IMR-90 (cell line): ENCODE results near the gene AGAP1. TPM values are rescaled to one million over a fixed set of nuclear protein-coding genes. Genes with fewer than 3 reads are reported as not detected.

Source experiments
- ATAC-seq: fragments of 200-7000 bp; cut with Tn5 transposase; 2 replicates; pipeline ENCODE4 v1.9.1; 2020; ENCODE audit warnings: low read depth, mild to moderate bottlenecking, moderate library complexity
- BruUV-seq: library from RNA; stranded (reverse); fragments of 400-500 nt; replicated peaks from 2 replicates; lab custom pipeline; 2021; lab: Mats Ljungman, UMichigan
- CTCF ChIA-PET: fragments of 300-600 bp; formaldehyde crosslinking; extraction: SDS; loops from one replicate; lab custom pipeline; 2021; ENCODE audit warnings: antibody characterized with exemption; lab: Yijun Ruan, JAX
- POLR2A ChIA-PET: fragments of 300-600 bp; sonication (Branson Sonifier 250); formaldehyde crosslinking; loops from one replicate; lab custom pipeline; 2022; ENCODE audit warnings: antibody characterized with exemption; ENCODE audit not compliant: unreplicated experiment; lab: Charles Lee
- DNase-seq: peaks from one replicate; pipeline ENCODE4 v3.0.0; 2013
- H2AFZ ChIP-seq: replicated peaks from 2 replicates; pipeline ENCODE3; 2013; ENCODE audit warnings: low read length, mild to moderate bottlenecking; ENCODE audit not compliant: poor library complexity
- H2AK5ac ChIP-seq: 2 replicates; pipeline ENCODE4 v1.6.1; 2013; ENCODE audit warnings: low read depth, low read length, inconsistent platforms
- H2AK9ac ChIP-seq: replicated peaks from 2 replicates; pipeline ENCODE3; 2013; ENCODE audit warnings: mild to moderate bottlenecking, low read depth, low read length, moderate library complexity; ENCODE audit not compliant: poor library complexity
- H2BK120ac ChIP-seq: 2 replicates; pipeline ENCODE4 v1.6.1; 2013; ENCODE audit warnings: low read depth, low read length, inconsistent platforms
- H2BK15ac ChIP-seq: 3 replicates; pipeline ENCODE4 v1.6.1; 2013; ENCODE audit warnings: low read depth, low read length, inconsistent platforms
- H2BK20ac ChIP-seq: 2 replicates; pipeline ENCODE4 v1.6.1; 2013; ENCODE audit warnings: low read depth, mild to moderate bottlenecking, inconsistent platforms, low read length, moderate library complexity
- H2BK5ac ChIP-seq: 2 replicates; pipeline ENCODE4 v1.6.1; 2013; ENCODE audit warnings: mild to moderate bottlenecking, low read depth, low read length, inconsistent platforms; ENCODE audit not compliant: poor library complexity, severe bottlenecking
- H3K14ac ChIP-seq: replicated peaks from 2 replicates; pipeline ENCODE4 v1.6.1; 2013; ENCODE audit warnings: low read depth, low read length, inconsistent platforms
- H3K18ac ChIP-seq: 2 replicates; pipeline ENCODE4 v1.6.1; 2013; ENCODE audit warnings: low read depth, low read length, control low read depth
- H3K23ac ChIP-seq: 2 replicates; pipeline ENCODE4 v1.6.1; 2013; ENCODE audit warnings: low read depth, low read length, inconsistent platforms
- H3K27ac ChIP-seq: 2 replicates; pipeline ENCODE4 v1.5.1; 2013; ENCODE audit warnings: mild to moderate bottlenecking, control low read depth, low read length; ENCODE audit not compliant: insufficient read depth
- H3K27me3 ChIP-seq: 2 replicates; pipeline ENCODE4 v1.6.1; 2013; ENCODE audit warnings: low read length; ENCODE audit not compliant: control insufficient read depth, insufficient read depth
- H3K36me3 ChIP-seq: 2 replicates; pipeline ENCODE4 v1.6.1; 2013; ENCODE audit warnings: low read length, mixed read lengths; ENCODE audit not compliant: control insufficient read depth, insufficient read depth
- H3K4ac ChIP-seq: 2 replicates; pipeline ENCODE4 v1.6.1; 2013; ENCODE audit warnings: low read depth, low read length, inconsistent platforms
- H3K4me1 ChIP-seq: 2 replicates; pipeline ENCODE4 v1.6.1; 2013; ENCODE audit warnings: low read length, mixed read lengths; ENCODE audit not compliant: control insufficient read depth, insufficient read depth
- H3K4me2 ChIP-seq: 2 replicates; pipeline ENCODE4 v1.6.1; 2013; ENCODE audit warnings: low read depth, mild to moderate bottlenecking, control low read depth, low read length, moderate library complexity
- H3K4me3 ChIP-seq: 2 replicates; pipeline ENCODE4 v1.5.1; 2013; ENCODE audit warnings: low read depth, mild to moderate bottlenecking, control low read depth, low read length, moderate library complexity; ENCODE audit not compliant: insufficient read depth
- H3K56ac ChIP-seq: 2 replicates; pipeline ENCODE4 v1.6.1; 2013; ENCODE audit warnings: low read length, inconsistent platforms; ENCODE audit not compliant: insufficient read depth; ENCODE audit errors: extremely low read depth
- H3K79me1 ChIP-seq, 2 experiments: 2 replicates each; pipeline ENCODE4 v1.6.1; 2013; ENCODE audit warnings: low read length in 2 of 2, inconsistent platforms in 1 of 2, low read depth in 1 of 2
- H3K9ac ChIP-seq: 2 replicates; pipeline ENCODE4 v1.6.1; 2013; ENCODE audit warnings: low read depth, low read length, control low read depth
- H3K9me1 ChIP-seq: 2 replicates; pipeline ENCODE4 v1.6.1; 2013; ENCODE audit warnings: low read length, inconsistent platforms; ENCODE audit not compliant: insufficient read depth
- H3K9me3 ChIP-seq: 2 replicates; pipeline ENCODE4 v1.6.1; 2013; ENCODE audit warnings: low read length; ENCODE audit not compliant: control insufficient read depth, insufficient read depth
- H4K20me1 ChIP-seq: 2 replicates; pipeline ENCODE4 v1.6.1; 2013; ENCODE audit warnings: low read length, inconsistent platforms; ENCODE audit not compliant: insufficient read depth
- H4K5ac ChIP-seq: 2 replicates; pipeline ENCODE4 v1.6.1; 2013; ENCODE audit warnings: mild to moderate bottlenecking, low read depth, low read length, control low read depth
- H4K8ac ChIP-seq, 2 experiments: 2 replicates each; pipeline ENCODE4 v1.6.1; 2013; ENCODE audit warnings: low read depth in 2 of 2, low read length in 2 of 2, control low read depth in 1 of 2, inconsistent platforms in 1 of 2
- H4K91ac ChIP-seq: 2 replicates; pipeline ENCODE4 v1.6.1; 2013; ENCODE audit warnings: low read depth, low read length, inconsistent platforms; ENCODE audit not compliant: insufficient read depth
- BHLHE40 ChIP-seq: fragments of 150-350 bp; IDR thresholded peaks from 2 replicates; pipeline ENCODE4 v1.6.1; 2016; ENCODE audit warnings: mild to moderate bottlenecking, low read depth, low read length
- CEBPB ChIP-seq: IDR thresholded peaks from 2 replicates; pipeline ENCODE4 v1.6.1; 2012; ENCODE audit warnings: low read depth, low read length, improper control_type of control experiment
- CHD1 ChIP-seq: IDR thresholded peaks from 2 replicates; pipeline ENCODE4 v1.6.1; 2012; ENCODE audit warnings: low read depth, low read length, improper control_type of control experiment
- FOS ChIP-seq: fragments of 150-350 bp; IDR thresholded peaks from 2 replicates; pipeline ENCODE4 v1.6.1; 2016; ENCODE audit warnings: low read depth, low read length
- MAFK ChIP-seq: IDR thresholded peaks from 2 replicates; pipeline ENCODE4 v1.6.1; 2012; ENCODE audit warnings: low read depth, low read length, improper control_type of control experiment
- MAZ ChIP-seq: IDR thresholded peaks from 2 replicates; pipeline ENCODE4 v1.6.1; 2012; ENCODE audit warnings: low read depth, mild to moderate bottlenecking, low read length, improper control_type of control experiment, moderate library complexity, borderline replicate concordance
- MXI1 ChIP-seq: IDR thresholded peaks from 2 replicates; pipeline ENCODE4 v1.6.1; 2012; ENCODE audit warnings: low read depth, mild to moderate bottlenecking, low read length, moderate library complexity, borderline replicate concordance
- RCOR1 ChIP-seq: IDR thresholded peaks from 2 replicates; pipeline ENCODE4 v1.6.1; 2012; ENCODE audit warnings: mild to moderate bottlenecking, low read length, improper control_type of control experiment; ENCODE audit not compliant: insufficient replicate concordance
- WGBS, 2 experiments: methylation state at CpG; one replicate each; pipeline versions ENCODE4 v1.1.5 to v1.1.7; 2013; ENCODE audit warnings: missing lambda C conversion rate in 2 of 2; ENCODE audit not compliant: insufficient read length in 1 of 2; ENCODE audit errors: extremely low coverage in 2 of 2; 5-methylcytosine and 5-hydroxymethylcytosine counted together
- dilution Hi-C: fragments of 300-500 bp; cut with HindIII; formaldehyde crosslinking; loops from one replicate; pipeline ENCODE4 v1.14.3; 2018; ENCODE audit warnings: low sequenced_read_pairs; ENCODE audit not compliant: unreplicated experiment
- in situ Hi-C: fragments of 300-500 bp; cut with MboI; formaldehyde crosslinking; loops from 3 replicates; pipeline ENCODE4 v1.14.3; 2019; ENCODE audit warnings: low sequenced_read_pairs, inconsistent platforms, mixed read lengths
- intact Hi-C: fragments of 100-400 bp; cut with micrococcal nuclease; formaldehyde crosslinking; loops from 2 replicates; pipeline ENCODE4 v1.10.0; 2022
- polyA plus RNA-seq, 3 experiments: library from polyadenylated mRNA; depleted of rRNA; stranded (reverse); fragments of >200 nt; gene quantifications; 2 replicates each; pipeline ENCODE4 v1.2.3, GENCODE V29; 2012; ENCODE audit warnings: low replicate concordance in 1 of 3
- total RNA-seq: library from RNA; depleted of rRNA; stranded (reverse); fragments of >200 nt; gene quantifications from 2 replicates; pipeline ENCODE4 v1.2.3, GENCODE V29; 2012
- TF ChIP-seq, protein P1 (sequence below): fragments of 150-350 bp; IDR thresholded peaks from 2 replicates; pipeline ENCODE4 v1.6.1; 2016; ENCODE audit warnings: low read depth, mild to moderate bottlenecking, low read length, moderate library complexity, borderline replicate concordance

The AGAP1 gene
- total and polyA plus RNA-seq, 2 of the 4 experiments (the other 2 are of a cell fraction), result 15.1 to 16.4 TPM

DNA sequence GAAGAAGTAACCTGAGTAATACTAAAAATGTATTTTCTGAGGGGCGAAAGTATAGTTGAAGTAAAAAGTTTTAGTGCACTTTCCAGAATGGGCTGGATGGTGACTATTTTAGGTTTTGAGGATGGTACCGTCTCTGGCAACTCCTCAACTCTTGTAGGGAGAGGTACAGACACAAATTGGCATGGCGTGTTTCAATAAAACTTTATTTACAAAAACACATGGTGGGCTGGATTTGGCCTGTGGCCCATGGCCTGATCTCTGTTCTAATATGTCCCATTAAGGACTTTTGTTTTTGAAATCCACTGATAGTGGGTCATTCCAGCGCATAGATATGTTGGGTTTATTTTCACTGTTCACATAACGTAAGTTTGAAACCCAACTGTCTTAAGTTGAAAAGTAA is 132.8 kb downstream of the AGAP1 start:
- Histone ChIP-seq H2BK5ac (no peak overlapping the region), H3K56ac (no peak overlapping the region), H3K79me1 (peaks cover 42 to 54% of the 10 kb centered on the region in 2 experiments), H3K9me3 (no peaks in the 10 kb centered on the region), H2BK20ac (no peak overlapping the region), H4K91ac (no peak overlapping the region), H3K4me3 (no peak overlapping the region), H3K4me2 (no peak overlapping the region), H3K4me1 (peaks cover 4% of the 10 kb centered on the region), H2BK15ac (no peak overlapping the region), H3K27ac (no peak overlapping the region), H3K23ac (no peak overlapping the region), H4K20me1 (peaks cover 68% of the 10 kb centered on the region), H3K4ac (no peak overlapping the region), H3K14ac (no peak overlapping the region), H2AK5ac (no peak overlapping the region), H3K9ac (no peak overlapping the region), H3K18ac (no peak overlapping the region), H2BK120ac (no peak overlapping the region), H2AK9ac (no peak overlapping the region), H3K9me1 (peaks cover 10% of the 10 kb centered on the region; the same call in 1 of the 2 replicates), H3K36me3 (no peaks in the 10 kb centered on the region), H2AFZ (no peak overlapping the region), H4K5ac (no peak overlapping the region), H4K8ac (no peak overlapping the region), H3K27me3 (no peaks in the 10 kb centered on the region)
- ChIA-PET POLR2A (no interaction called here), CTCF (no interaction called here)
- WGBS, 2 experiments, result 100% methylated on average over 1 of the region's 5 CpGs; no CpG with 5 or more reads in 1 of the 2 experiments
- no peak for DNase-seq
- ATAC-seq, result no peak
- TF ChIP-seq MXI1, result no peak
- no peak for TF ChIP-seq BHLHE40
- no peak for TF ChIP-seq MAZ
- no peak for TF ChIP-seq RCOR1
- TF ChIP-seq MAFK, result no peak
- TF ChIP-seq, protein P1, sequence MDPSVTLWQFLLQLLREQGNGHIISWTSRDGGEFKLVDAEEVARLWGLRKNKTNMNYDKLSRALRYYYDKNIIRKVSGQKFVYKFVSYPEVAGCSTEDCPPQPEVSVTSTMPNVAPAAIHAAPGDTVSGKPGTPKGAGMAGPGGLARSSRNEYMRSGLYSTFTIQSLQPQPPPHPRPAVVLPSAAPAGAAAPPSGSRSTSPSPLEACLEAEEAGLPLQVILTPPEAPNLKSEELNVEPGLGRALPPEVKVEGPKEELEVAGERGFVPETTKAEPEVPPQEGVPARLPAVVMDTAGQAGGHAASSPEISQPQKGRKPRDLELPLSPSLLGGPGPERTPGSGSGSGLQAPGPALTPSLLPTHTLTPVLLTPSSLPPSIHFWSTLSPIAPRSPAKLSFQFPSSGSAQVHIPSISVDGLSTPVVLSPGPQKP, result no peak
- TF ChIP-seq CHD1, result no peak
- TF ChIP-seq CEBPB, result no peak
- TF ChIP-seq FOS, result no peak
- in situ Hi-C loops (loop anchor here (25.0 kb wide), 1 partner anchor 1461 kb away; the partner anchor contains the start of gene COPS8), intact Hi-C loops (no loop called here), dilution Hi-C loops (no loop called here)
- no TSS peak for BruUV-seq
